ELR (cell line): Measurements from ENCODE around the gene LIMCH1.
"Not testable (repeated sequence)": the region's sequence is repeated elsewhere in the genome, so short reads cannot be mapped to it uniquely, and the experiment has no call there.

Experiments used
- DNase-seq: peaks from one replicate; pipeline ENCODE4 v3.0.0-alpha.2; 2015; ENCODE audit warnings: low read depth

The LIMCH1 gene

GRCh38 chr4:41611124-41611838, 73.3 kb downstream of the LIMCH1 start:
- DNase-seq: no peak

DNA sequence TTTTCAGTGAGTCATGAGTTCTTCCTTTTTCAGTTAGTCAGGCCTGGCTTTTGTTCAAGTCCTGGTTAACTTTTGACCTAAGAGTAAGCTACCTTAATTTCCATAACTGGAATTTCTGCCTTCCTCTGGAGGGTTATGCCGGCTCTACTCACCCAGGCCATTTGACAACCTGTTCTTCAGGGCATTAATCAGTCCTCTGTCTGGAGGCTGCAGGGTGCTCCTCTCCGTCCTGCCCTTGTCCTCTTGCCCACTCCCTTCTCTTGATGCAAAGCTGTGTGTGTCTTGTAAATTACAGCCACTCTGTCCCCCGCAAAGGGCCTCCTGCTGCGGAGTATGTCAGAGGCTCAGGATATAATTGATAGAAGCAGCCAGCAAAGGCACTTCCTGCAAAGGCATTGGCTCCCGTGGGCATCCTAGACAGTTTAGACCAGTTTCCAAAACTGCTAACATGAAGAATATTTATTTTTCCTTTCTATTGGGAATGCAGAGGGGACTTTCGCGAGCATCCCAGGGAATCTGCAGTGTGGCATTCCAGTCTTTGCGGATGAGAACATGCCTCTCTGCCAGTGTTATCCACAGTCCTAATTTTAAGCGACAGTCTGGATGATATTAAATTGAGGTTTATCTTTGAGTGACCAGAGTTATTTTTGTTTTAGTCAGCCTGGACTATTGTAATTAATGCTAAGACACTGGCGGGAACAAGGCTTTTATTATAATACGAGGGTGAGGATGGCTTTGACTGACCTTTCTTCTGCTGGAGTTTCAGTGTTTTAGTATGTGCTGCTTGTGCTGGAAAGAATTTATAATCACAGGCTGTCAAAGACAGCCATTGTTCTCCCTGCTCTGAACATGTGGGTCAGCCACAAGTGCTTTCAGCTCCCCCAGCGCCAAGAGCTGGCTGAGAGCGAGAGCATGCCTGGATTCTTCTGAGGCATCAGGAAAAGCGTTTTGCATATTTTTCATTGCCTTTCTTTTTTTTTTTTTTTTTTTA, 74.2 kb downstream of the LIMCH1 start:
- peak; percentile 36 for DNase-seq

DNA sequence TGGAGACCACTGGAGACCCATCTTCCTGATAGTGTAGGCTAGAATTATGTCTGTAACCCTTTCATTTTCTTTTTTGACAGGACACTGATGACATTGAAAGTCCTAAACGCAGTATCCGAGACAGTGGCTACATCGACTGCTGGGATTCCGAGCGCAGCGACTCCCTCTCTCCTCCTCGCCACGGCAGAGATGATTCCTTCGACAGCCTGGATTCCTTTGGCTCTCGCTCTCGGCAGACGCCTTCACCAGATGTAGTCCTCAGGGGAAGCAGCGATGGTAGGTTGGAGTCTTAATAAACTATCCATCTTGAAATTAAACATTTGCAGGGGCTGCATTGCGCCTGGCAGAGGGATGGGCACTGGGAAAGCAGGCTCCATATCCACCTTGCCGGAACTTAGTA, 75.4 kb downstream of the LIMCH1 start:
- no peak for DNase-seq

DNA sequence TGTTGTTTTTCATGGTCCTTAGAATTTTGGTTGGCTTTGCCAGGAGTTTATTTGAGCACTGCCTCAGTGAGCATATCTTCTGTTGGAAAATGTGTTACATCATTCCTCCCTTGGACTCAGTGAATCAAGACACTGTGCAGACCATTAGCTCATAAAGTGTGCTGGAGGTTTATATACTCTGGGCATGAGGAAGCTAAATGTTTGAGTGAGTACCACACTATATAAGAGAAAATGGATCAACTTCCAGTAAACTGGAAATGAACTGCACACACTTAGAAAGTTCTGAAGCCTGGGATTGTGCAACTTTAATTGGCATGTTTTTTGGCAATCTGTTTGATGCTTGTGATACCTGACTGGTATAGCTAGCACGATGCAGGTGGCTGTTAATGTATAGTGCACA, 75.9 kb downstream of the LIMCH1 start:
- no peak for DNase-seq

GRCh38 chr4:41614519-41614918, 76.6 kb downstream of the LIMCH1 start:
- DNase-seq: no peak

DNA sequence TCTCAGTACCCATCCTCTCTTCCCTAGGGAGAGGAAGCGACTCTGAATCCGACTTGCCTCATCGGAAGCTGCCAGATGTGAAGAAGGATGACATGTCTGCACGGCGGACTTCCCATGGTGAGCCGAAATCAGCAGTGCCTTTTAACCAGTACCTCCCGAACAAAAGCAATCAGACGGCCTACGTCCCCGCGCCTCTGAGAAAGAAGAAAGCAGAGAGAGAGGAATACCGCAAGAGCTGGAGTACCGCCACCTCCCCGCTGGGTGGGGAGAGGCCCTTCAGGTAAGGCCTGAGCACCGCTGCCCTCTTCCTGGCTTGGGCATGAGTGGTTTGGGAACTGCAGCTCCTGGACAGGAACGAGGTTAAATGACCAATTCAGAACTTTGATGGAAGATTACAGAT, 81.2 kb downstream of the LIMCH1 start:
- no peak for DNase-seq

DNA sequence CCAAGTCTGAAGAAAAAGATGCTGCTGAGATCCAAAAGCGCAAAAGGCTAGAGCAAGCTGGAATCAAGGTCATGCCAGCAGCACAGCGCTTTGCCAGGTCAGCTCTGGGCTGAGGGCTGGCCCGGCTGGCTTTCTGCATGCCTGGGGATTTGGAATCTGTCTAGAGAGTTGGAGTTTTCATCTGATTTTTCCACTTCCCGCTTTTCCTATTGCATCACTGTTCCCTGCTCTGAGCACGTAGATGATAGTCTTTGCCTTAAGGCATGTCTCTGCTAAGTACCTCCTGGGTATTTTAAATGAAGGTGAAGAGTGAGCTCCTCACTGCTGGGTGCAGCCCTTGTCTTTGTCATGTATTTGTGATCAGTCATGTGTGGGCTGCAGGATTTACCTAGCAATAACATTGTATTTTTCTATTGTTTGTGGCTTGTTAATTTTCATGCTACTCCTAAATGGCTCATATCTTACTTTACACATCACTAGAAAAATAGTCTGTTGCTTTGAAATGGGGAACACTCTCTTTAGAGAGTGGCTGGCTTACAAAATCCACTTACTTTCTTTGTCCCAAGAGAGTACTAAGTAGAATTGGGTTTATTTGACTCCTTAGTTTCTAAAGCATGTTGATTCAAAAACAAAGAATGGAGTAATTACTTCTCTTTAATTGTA, 82.8 kb downstream of the LIMCH1 start:
- no peak for DNase-seq

- DNase-seq: no peak
Measured at GRCh38 chr4:41622787-41623186, 84.8 kb downstream of the LIMCH1 start.

DNA sequence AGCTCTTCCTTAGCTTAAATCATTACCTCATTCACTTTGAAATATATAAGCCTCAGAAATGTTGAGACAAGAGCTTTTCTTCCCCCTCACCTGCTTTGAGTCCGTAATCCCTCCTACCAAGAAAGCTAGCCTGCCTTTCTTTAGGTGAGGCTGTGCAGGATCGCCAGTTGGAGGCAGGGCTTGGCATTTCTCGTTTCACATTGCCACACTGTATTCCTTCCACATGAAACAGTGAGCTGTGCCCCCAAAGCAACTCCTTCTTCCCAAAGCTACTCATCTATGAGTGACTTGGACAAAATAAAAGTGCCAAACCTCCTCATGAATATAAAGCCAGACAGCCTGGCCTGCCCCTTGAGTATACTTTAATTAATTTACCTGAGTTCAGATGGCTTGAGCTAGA, 86.8 kb downstream of the LIMCH1 start:
- DNase-seq: no peak

- no peak for DNase-seq
Measured at GRCh38 chr4:41625531-41625930, 87.6 kb downstream of the LIMCH1 start.

DNA sequence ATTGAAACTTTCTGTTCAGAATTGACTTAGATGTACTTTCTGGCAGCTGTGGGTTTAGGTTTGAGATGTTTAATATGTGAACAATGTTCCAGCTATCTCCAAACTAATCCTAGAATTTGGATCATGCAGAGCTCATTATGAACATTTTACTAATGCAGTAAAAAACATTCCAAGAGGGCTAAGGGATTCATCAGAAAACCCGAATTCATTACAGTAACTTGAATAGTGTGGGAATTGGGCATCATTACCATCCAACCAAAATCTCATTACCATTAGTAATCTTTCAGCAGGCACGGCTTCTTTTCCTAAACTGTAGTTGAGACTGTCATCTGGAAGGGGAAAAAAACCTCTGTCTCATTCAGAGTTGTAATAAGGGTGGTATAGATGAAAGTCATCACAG, 91.0 kb downstream of the LIMCH1 start:
- DNase-seq: no peak

DNA sequence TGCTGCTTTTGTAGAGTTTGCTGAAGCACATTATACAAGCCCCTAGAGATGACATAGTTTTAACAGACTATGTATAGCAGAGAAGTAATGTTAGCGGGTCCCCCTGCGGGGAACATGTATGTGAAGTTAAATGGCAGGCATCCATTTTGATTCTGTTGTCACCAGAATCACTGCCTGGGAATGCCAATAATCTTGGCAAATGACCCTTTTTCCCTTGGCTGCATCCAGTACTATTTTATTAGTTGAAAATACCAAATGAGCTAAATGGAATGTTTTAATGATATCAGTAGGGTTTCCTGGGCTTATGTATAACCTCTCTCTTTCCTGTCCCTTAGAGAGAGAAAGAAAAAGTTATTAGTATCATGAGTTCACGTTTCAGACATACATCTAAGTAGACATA, 93.6 kb downstream of the LIMCH1 start:
- no peak for DNase-seq

- peak; percentile 17 for DNase-seq
Measured at GRCh38 chr4:41632481-41633073, 94.6 kb downstream of the LIMCH1 start.

DNA sequence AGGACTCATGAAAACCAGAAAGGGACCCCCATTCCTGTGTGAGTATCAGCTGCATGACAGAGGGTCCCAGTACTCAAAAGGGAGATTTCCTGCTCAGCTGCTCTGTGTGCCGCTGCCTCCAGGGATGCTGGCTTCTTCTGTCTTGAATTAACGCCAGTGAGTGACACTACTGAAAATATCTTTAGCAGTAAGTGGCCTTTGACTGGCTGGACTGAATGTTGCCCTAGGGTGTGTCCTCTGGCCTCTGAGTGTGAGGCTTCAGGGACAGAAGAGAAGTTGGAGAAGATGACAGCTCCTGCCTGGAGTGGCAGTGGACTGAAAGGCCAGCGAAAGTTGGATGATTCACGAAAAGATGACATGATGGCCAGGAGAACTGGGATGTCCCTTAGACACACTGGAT, 95.4 kb downstream of the LIMCH1 start:
- no peak for DNase-seq

- DNase-seq: no peak
Measured at GRCh38 chr4:41635441-41635840, 97.5 kb downstream of the LIMCH1 start.

- no peak for DNase-seq
Measured at GRCh38 chr4:41638203-41638602, 100.2 kb downstream of the LIMCH1 start.

- no peak for DNase-seq
Measured at GRCh38 chr4:41638866-41639265, 100.9 kb downstream of the LIMCH1 start.

GRCh38 chr4:41639291-41639690, 101.3 kb downstream of the LIMCH1 start:
- no peak for DNase-seq

- DNase-seq: no peak
Measured at GRCh38 chr4:41640906-41641305, 102.9 kb downstream of the LIMCH1 start.

GRCh38 chr4:41642746-41643145, 104.8 kb downstream of the LIMCH1 start:
- not testable (repeated sequence) for DNase-seq

DNA sequence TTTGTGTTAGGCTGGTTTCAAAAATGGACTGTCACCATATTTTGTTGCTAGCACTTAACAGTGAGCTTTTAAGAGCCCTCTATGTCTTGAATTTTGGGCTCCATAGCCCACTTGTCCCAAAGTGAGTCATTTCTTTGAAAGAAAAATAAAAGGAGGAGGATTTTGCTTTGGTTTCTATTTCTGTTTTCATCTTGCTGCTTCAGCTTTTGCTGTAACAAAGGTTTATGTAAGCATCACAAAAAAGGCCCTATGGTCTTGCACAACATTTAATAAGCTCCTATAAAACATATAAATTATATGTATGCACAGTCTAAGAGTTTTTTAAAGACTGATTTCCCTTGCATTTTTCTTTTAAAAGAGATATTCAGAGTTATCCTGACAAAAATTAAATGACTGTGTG, 105.4 kb downstream of the LIMCH1 start:
- DNase-seq: no peak

DNA sequence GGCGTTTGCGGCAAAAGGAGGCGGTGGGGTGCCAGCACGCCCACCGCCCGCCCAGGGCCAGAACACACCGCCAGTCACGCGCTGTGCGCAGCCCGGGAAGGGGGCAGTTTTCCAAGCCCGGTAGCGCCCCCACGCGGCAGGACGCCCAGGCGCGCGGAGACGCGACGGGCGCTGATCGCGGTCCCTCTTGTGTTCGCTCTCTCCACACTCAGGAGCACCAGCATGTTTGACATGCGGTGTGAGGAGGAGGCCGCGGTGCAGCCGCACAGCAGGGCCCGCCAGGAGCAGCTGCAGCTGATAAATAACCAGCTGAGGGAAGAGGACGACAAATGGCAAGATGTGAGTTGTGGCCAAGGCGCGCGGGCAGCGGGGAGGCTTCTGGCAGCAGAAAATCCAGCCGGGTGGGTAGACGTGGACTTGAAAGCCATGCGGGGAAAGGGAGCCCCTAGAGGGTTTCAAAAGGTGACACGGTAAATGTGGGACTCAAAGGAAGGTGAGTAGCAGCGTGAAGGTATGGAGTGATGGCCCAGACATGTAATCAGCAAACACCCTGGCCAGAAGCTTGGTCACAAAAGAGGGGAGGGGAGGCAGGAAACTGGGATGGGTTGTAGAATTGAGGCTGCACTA, 106.4 kb downstream of the LIMCH1 start:
- DNase-seq: peak; percentile 21
